Fibroblast of lung (primary cell): ENCODE results near the gene OLR1. TPM values are rescaled to one million over a fixed set of nuclear protein-coding genes. Genes with fewer than 3 reads are reported as not detected.
A peak's percentile ranks its signal among the peaks of the same experiment; 100 is the strongest.

Source experiments
- DNase-seq, 2 donors: peaks; one replicate each; pipeline versions ENCODE4 v3.0.0 to v3.0.0-alpha.2; 2010; ENCODE audit warnings: low read depth in 2 of 2
- H2AFZ ChIP-seq: 2 replicates; pipeline ENCODE4 v1.5.1; 2012; ENCODE audit warnings: low read length, control low read depth, inconsistent platforms
- H3K27ac ChIP-seq: 2 replicates; pipeline ENCODE4 v1.5.1; 2011; ENCODE audit warnings: low read length, control low read depth; ENCODE audit not compliant: insufficient read depth
- H3K27me3 ChIP-seq: 2 replicates; pipeline ENCODE4 v1.5.1; 2011; ENCODE audit warnings: mild to moderate bottlenecking, low read length; ENCODE audit not compliant: control insufficient read depth, insufficient read depth
- H3K36me3 ChIP-seq: 2 replicates; pipeline ENCODE4 v1.5.1; 2011; ENCODE audit warnings: low read length; ENCODE audit not compliant: control insufficient read depth, insufficient read depth
- H3K4me1 ChIP-seq: 2 replicates; pipeline ENCODE4 v1.5.1; 2011; ENCODE audit warnings: low read length; ENCODE audit not compliant: control insufficient read depth, insufficient read depth; ENCODE audit errors: extremely low read depth
- H3K4me2 ChIP-seq: 2 replicates; pipeline ENCODE4 v1.5.1; 2011; ENCODE audit warnings: low read length, control low read depth; ENCODE audit not compliant: insufficient read depth; ENCODE audit errors: extremely low read depth
- H3K4me3 ChIP-seq, 4 experiments: fragments of 200-600 bp in 1 of 4; sonication (generic) in 1 of 4; replicated peaks in 1 of 4; 2 replicates each; pipeline ENCODE4 v1.5.1; 2011 to 2016; ENCODE audit warnings: low read length in 4 of 4, low read depth in 3 of 4, mild to moderate bottlenecking in 3 of 4, control low read depth in 2 of 4, inconsistent platforms in 1 of 4, mixed read lengths in 1 of 4; ENCODE audit not compliant: insufficient read depth in 1 of 4; ENCODE audit errors: control extremely low read depth in 1 of 4
- H3K79me2 ChIP-seq: 2 replicates; pipeline ENCODE4 v1.5.1; 2012; ENCODE audit warnings: mild to moderate bottlenecking, low read length, inconsistent platforms; ENCODE audit not compliant: control insufficient read depth, insufficient read depth
- H3K9ac ChIP-seq: 2 replicates; pipeline ENCODE4 v1.5.1; 2011; ENCODE audit warnings: mild to moderate bottlenecking, low read length, control low read depth; ENCODE audit not compliant: insufficient read depth
- H3K9me3 ChIP-seq: 2 replicates; pipeline ENCODE4 v1.5.1; 2012; ENCODE audit warnings: low read depth, low read length; ENCODE audit not compliant: control insufficient read depth, insufficient read depth
- H4K20me1 ChIP-seq: 2 replicates; pipeline ENCODE4 v1.5.1; 2011; ENCODE audit warnings: low read length; ENCODE audit not compliant: control insufficient read depth, insufficient read depth; ENCODE audit errors: extremely low read depth
- CTCF ChIP-seq, 2 donors: IDR thresholded peaks in 1 of 2; conservative IDR thresholded peaks in 1 of 2; 1 replicate in 1 of 2; 2 replicates in 1 of 2; pipeline ENCODE4 v1.5.1; 2011 to 2012; ENCODE audit warnings: low read length in 2 of 2, control low read depth in 1 of 2, inconsistent platforms in 1 of 2, low read depth in 1 of 2, mild to moderate bottlenecking in 1 of 2
- EZH2 ChIP-seq: IDR thresholded peaks from 2 replicates; pipeline ENCODE4 v1.5.1; 2012; ENCODE audit warnings: low read length, control low read depth, mild to moderate bottlenecking; ENCODE audit errors: missing control alignments
- polyA plus RNA-seq, 2 donors: library from polyadenylated mRNA; depleted of rRNA in 1 of 2; stranded (reverse) in 1 of 2; unstranded in 1 of 2; fragments of >200 nt; gene quantifications; 2 replicates each; pipeline ENCODE4 v1.2.1, GENCODE V29; 2011 to 2012; ENCODE audit warnings: missing spikeins in 1 of 2
- total RNA-seq: library from RNA; depleted of rRNA; stranded (reverse); fragments of >200 nt; gene quantifications from 2 replicates; pipeline ENCODE4 v1.2.1, GENCODE V29; 2014

The OLR1 gene
- total and polyA plus RNA-seq, 2 donors (not counting 1 experiment from before 2014, with no cell fraction given) = 1.2 to 27.4 TPM

GRCh38 chr12:10160617-10161385 lies 11.1 kb downstream of the OLR1 start:
- Histone ChIP-seq H3K27ac (no peak overlapping the region), H3K4me2 (no peak overlapping the region), H2AFZ (no peak overlapping the region), H3K27me3 (no peaks in the 10 kb centered on the region), H3K4me1 (no peaks in the 10 kb centered on the region), H3K36me3 (no peaks in the 10 kb centered on the region), H3K9ac (no peak overlapping the region), H4K20me1 (no peaks in the 10 kb centered on the region), H3K4me3 (no peak overlapping the region), H3K79me2 (no peaks in the 10 kb centered on the region), H3K9me3 (no peaks in the 10 kb centered on the region)
- peak in 1 of 2 donors; percentile 27 for DNase-seq
- TF ChIP-seq EZH2 (no peak), CTCF (conservative IDR thresholded peaks at IDR 0.05 in 1 of 2, IDR thresholded peaks at IDR 0.05 in 1 of 2; ENCODE audit: low read depth in 1 of 2, low read length in 2 of 2) (no peak)

GRCh38 chr12:10159280-10159679 lies 12.7 kb downstream of the OLR1 start:
- Histone ChIP-seq H3K79me2 (no peaks in the 10 kb centered on the region), H3K36me3 (no peaks in the 10 kb centered on the region), H2AFZ (no peak overlapping the region), H3K27me3 (no peaks in the 10 kb centered on the region), H3K27ac (no peak overlapping the region), H3K4me3 (no peak overlapping the region), H3K4me2 (no peak overlapping the region), H3K9me3 (no peaks in the 10 kb centered on the region), H3K4me1 (no peaks in the 10 kb centered on the region), H4K20me1 (no peaks in the 10 kb centered on the region), H3K9ac (no peak overlapping the region)
- DNase-seq = no peak
- TF ChIP-seq EZH2 (no peak), CTCF (conservative IDR thresholded peaks at IDR 0.05 in 1 of 2, IDR thresholded peaks at IDR 0.05 in 1 of 2; ENCODE audit: low read depth in 1 of 2, low read length in 2 of 2) (no peak)

GRCh38 chr12:10158406-10158805 lies 13.5 kb downstream of the OLR1 start:
- no peak overlapping the region for H3K4me2 ChIP-seq
- H3K36me3 ChIP-seq = no peaks in the 10 kb centered on the region
- no peak overlapping the region for H3K4me3 ChIP-seq
- H3K9me3 ChIP-seq = no peaks in the 10 kb centered on the region
- no peak overlapping the region for H2AFZ ChIP-seq
- H3K79me2 ChIP-seq = no peaks in the 10 kb centered on the region
- no peak overlapping the region for H3K9ac ChIP-seq
- no peaks in the 10 kb centered on the region for H3K27me3 ChIP-seq
- TF ChIP-seq EZH2 (no peak), CTCF (conservative IDR thresholded peaks at IDR 0.05 in 1 of 2, IDR thresholded peaks at IDR 0.05 in 1 of 2; ENCODE audit: low read depth in 1 of 2, low read length in 2 of 2) (no peak)
- no peaks in the 10 kb centered on the region for H4K20me1 ChIP-seq
- H3K4me1 ChIP-seq = peaks cover under 1% of the 10 kb centered on the region
- no peak overlapping the region for H3K27ac ChIP-seq
- DNase-seq = no peak
